HUES48 (cell line): ENCODE results near the gene C1QTNF12.

Source experiments
- H3K27ac ChIP-seq: one replicate; pipeline ENCODE4 v1.7.0; 2013; ENCODE audit warnings: low read depth, low read length, inconsistent platforms
- H3K27me3 ChIP-seq: 2 replicates; pipeline ENCODE4 v1.6.1; 2013; ENCODE audit warnings: mild to moderate bottlenecking, low read length; ENCODE audit not compliant: control insufficient read depth, insufficient read depth
- H3K36me3 ChIP-seq: 2 replicates; pipeline ENCODE4 v1.6.1; 2013; ENCODE audit warnings: low read length; ENCODE audit not compliant: control insufficient read depth, insufficient read depth
- H3K4me1 ChIP-seq: 2 replicates; pipeline ENCODE4 v1.6.1; 2013; ENCODE audit warnings: mild to moderate bottlenecking, low read length; ENCODE audit not compliant: control insufficient read depth, insufficient read depth
- H3K4me3 ChIP-seq: 2 replicates; pipeline ENCODE4 v1.5.1; 2013; ENCODE audit warnings: mild to moderate bottlenecking, low read depth, low read length
- H3K9ac ChIP-seq: 2 replicates; pipeline ENCODE4 v1.6.1; 2013; ENCODE audit warnings: mild to moderate bottlenecking, low read depth, low read length, moderate library complexity
- H3K9me3 ChIP-seq: 2 replicates; pipeline ENCODE4 v1.6.1; 2013; ENCODE audit warnings: low read length; ENCODE audit not compliant: control insufficient read depth, insufficient read depth

The C1QTNF12 gene

GRCh38 chr1:1222575-1223225 lies 23.8 kb downstream of the C1QTNF12 start:
- no peak overlapping the region for H3K9ac ChIP-seq
- no peaks in the 10 kb centered on the region for H3K4me1 ChIP-seq
- H3K4me3 ChIP-seq = no peak overlapping the region
- no peaks in the 10 kb centered on the region for H3K9me3 ChIP-seq
- peaks cover 56% of the 10 kb centered on the region for H3K36me3 ChIP-seq
- no peaks in the 10 kb centered on the region for H3K27me3 ChIP-seq
- H3K27ac ChIP-seq = no peak overlapping the region

GRCh38 chr1:1221887-1222574 lies 24.5 kb downstream of the C1QTNF12 start:
- no peaks in the 10 kb centered on the region for H3K27me3 ChIP-seq
- H3K9ac ChIP-seq = no peak overlapping the region
- H3K4me3 ChIP-seq = no peak overlapping the region
- no peaks in the 10 kb centered on the region for H3K4me1 ChIP-seq
- no peak overlapping the region for H3K27ac ChIP-seq
- no peaks in the 10 kb centered on the region for H3K9me3 ChIP-seq
- H3K36me3 ChIP-seq = peaks cover 58% of the 10 kb centered on the region

GRCh38 chr1:1220197-1220596 lies 26.3 kb downstream of the C1QTNF12 start:
- no peak overlapping the region for H3K9ac ChIP-seq
- no peaks in the 10 kb centered on the region for H3K4me1 ChIP-seq
- peaks cover 58% of the 10 kb centered on the region for H3K36me3 ChIP-seq
- no peak overlapping the region for H3K27ac ChIP-seq
- H3K9me3 ChIP-seq = no peaks in the 10 kb centered on the region
- H3K4me3 ChIP-seq = no peak overlapping the region
- H3K27me3 ChIP-seq = no peaks in the 10 kb centered on the region

GRCh38 chr1:1219341-1219740 lies 27.2 kb downstream of the C1QTNF12 start:
- no peak overlapping the region for H3K27ac ChIP-seq
- H3K9me3 ChIP-seq = no peaks in the 10 kb centered on the region
- no peak overlapping the region for H3K9ac ChIP-seq
- H3K36me3 ChIP-seq = peaks cover 52% of the 10 kb centered on the region
- no peak overlapping the region for H3K4me3 ChIP-seq
- H3K27me3 ChIP-seq = no peaks in the 10 kb centered on the region
- no peaks in the 10 kb centered on the region for H3K4me1 ChIP-seq

GRCh38 chr1:1218524-1219200 lies 27.9 kb downstream of the C1QTNF12 start:
- H3K9ac ChIP-seq = no peak overlapping the region
- H3K9me3 ChIP-seq = no peaks in the 10 kb centered on the region
- no peaks in the 10 kb centered on the region for H3K4me1 ChIP-seq

GRCh38 chr1:1217621-1218523 lies 28.6 kb downstream of the C1QTNF12 start:
- Histone ChIP-seq H3K4me3 (no peak overlapping the region), H3K36me3 (peaks cover 47% of the 10 kb centered on the region), H3K9me3 (no peaks in the 10 kb centered on the region), H3K27me3 (no peaks in the 10 kb centered on the region), H3K27ac (peak overlapping the region; percentile 28), H3K9ac (no peak overlapping the region), H3K4me1 (no peaks in the 10 kb centered on the region)

More at GRCh38 chr1:1218524-1219200, 27.9 kb downstream of the C1QTNF12 start:
- Histone ChIP-seq H3K27me3 (no peaks in the 10 kb centered on the region), H3K4me3 (no peak overlapping the region), H3K27ac (no peak overlapping the region), H3K36me3 (peaks cover 52% of the 10 kb centered on the region)

GRCh38 chr1:1216770-1217620 lies 29.5 kb downstream of the C1QTNF12 start:
- H3K9ac ChIP-seq = no peak overlapping the region
- H3K9me3 ChIP-seq = no peaks in the 10 kb centered on the region
- no peaks in the 10 kb centered on the region for H3K4me1 ChIP-seq
- peak overlapping the region; percentile 28 for H3K27ac ChIP-seq
- no peak overlapping the region for H3K4me3 ChIP-seq
- no peaks in the 10 kb centered on the region for H3K27me3 ChIP-seq
- H3K36me3 ChIP-seq = peaks cover 39% of the 10 kb centered on the region

GRCh38 chr1:1215881-1216605 lies 30.5 kb downstream of the C1QTNF12 start:
- Histone ChIP-seq H3K9me3 (no peaks in the 10 kb centered on the region), H3K4me3 (no peak overlapping the region), H3K4me1 (no peaks in the 10 kb centered on the region), H3K9ac (no peak overlapping the region), H3K36me3 (peaks cover 31% of the 10 kb centered on the region), H3K27me3 (no peaks in the 10 kb centered on the region), H3K27ac (no peak overlapping the region)

GRCh38 chr1:1215080-1215676 lies 31.3 kb downstream of the C1QTNF12 start:
- H3K4me3 ChIP-seq = no peak overlapping the region
- H3K4me1 ChIP-seq = no peaks in the 10 kb centered on the region
- H3K9ac ChIP-seq = no peak overlapping the region
- no peak overlapping the region for H3K27ac ChIP-seq
- H3K9me3 ChIP-seq = no peaks in the 10 kb centered on the region
- H3K27me3 ChIP-seq = no peaks in the 10 kb centered on the region
- H3K36me3 ChIP-seq = peaks cover 23% of the 10 kb centered on the region
